ENCODE data around the gene ACO2. TPM values are rescaled to one million over a fixed set of nuclear protein-coding genes. Genes with fewer than 3 reads are reported as not detected.

Gene ACO2
- total and polyA plus RNA-seq, 10 of the 15 experiments (the other 5 are each of a cell fraction or from before 2014, with no cell fraction given): 21.4 to 214 (median 88.5) TPM

DNA sequence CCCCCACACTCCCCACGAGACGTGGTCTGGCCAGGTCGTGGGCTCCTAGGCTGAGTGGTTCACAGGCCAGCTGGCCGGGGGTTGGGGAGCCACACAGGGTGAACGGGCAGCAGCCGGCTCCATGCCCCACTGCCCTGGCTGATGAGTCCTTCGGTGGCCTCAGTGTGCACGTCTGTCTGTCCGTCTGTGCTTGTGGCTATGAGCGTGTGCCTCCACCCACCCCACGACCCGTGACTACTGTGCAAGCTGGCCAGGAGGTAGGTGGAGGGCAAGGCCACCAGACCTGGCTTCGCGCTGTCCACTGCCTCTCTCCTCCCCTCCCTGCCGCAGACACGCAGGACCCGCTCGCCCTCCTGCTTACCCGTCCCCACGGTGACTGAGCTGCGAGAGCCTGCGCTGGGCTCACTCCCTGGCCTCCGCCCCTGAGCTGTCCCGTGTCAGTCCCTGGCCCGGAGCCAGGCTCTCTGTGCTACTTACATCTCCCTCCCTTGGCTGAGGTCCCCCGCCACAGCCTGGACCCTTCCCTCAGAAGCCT is 106.0 kb downstream of the ACO2 start:
- no peak for DNase-seq (ENCODE audit: low read depth, low spot score)
- Histone ChIP-seq H3K36me3 (ENCODE audit: control insufficient read depth in 2 of 2, insufficient read depth in 2 of 2, low read length in 1 of 2) (peaks cover 0 to 4% of the 10 kb centered on the region in 2 experiments; a peak in 2 of 4 replicates), H3K27me3 (replicated peaks in 1 of 2; ENCODE audit: control insufficient read depth in 2 of 2, insufficient read depth in 2 of 2, low read length in 1 of 2) (no peaks in the 10 kb centered on the region), H3K4me3 (no peak overlapping the region), H3K9me3 (replicated peaks; ENCODE audit: control insufficient read depth, insufficient read depth, low read length) (no peaks in the 10 kb centered on the region), H3K4me2 (ENCODE audit: control insufficient read depth, insufficient read depth) (no peak overlapping the region), H3K9ac (ENCODE audit: control insufficient read depth, insufficient read depth, low read length) (no peak overlapping the region), H3K79me2 (ENCODE audit: control insufficient read depth, insufficient read depth, low read length) (no peaks in the 10 kb centered on the region), H2AFZ (ENCODE audit: control insufficient read depth, low read depth, low read length) (no peak overlapping the region), H3K27ac (ENCODE audit: control insufficient read depth, insufficient read depth) (no peak overlapping the region), H3K4me1 (ENCODE audit: control insufficient read depth, insufficient read depth, low read length) (no peaks in the 10 kb centered on the region), H4K20me1 (ENCODE audit: control insufficient read depth, insufficient read depth) (no peaks in the 10 kb centered on the region)
- no peak for FAIRE-seq
- SMC1A ChIA-PET (ENCODE audit: uncharacterized antibody, unreplicated experiment): no interaction called here
- no peak for TF ChIP-seq IRF4 (IDR thresholded peaks at IDR 0.05; ENCODE audit: low read depth, low read length)
- TF ChIP-seq, protein P1, sequence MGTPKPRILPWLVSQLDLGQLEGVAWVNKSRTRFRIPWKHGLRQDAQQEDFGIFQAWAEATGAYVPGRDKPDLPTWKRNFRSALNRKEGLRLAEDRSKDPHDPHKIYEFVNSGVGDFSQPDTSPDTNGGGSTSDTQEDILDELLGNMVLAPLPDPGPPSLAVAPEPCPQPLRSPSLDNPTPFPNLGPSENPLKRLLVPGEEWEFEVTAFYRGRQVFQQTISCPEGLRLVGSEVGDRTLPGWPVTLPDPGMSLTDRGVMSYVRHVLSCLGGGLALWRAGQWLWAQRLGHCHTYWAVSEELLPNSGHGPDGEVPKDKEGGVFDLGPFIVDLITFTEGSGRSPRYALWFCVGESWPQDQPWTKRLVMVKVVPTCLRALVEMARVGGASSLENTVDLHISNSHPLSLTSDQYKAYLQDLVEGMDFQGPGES (IDR thresholded peaks at IDR 0.05): no peak
- TF ChIP-seq NFIC (IDR thresholded peaks at IDR 0.05; ENCODE audit: low read depth, low read length): no peak
- TF ChIP-seq, protein P2, sequence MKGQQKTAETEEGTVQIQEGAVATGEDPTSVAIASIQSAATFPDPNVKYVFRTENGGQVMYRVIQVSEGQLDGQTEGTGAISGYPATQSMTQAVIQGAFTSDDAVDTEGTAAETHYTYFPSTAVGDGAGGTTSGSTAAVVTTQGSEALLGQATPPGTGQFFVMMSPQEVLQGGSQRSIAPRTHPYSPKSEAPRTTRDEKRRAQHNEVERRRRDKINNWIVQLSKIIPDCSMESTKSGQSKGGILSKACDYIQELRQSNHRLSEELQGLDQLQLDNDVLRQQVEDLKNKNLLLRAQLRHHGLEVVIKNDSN (IDR thresholded peaks at IDR 0.05; ENCODE audit: borderline replicate concordance, extremely low read length, insufficient read depth, low read depth, low read length): no peak
- no peak for TF ChIP-seq NRF1 (conservative IDR thresholded peaks at IDR 0.05; ENCODE audit: low read depth, low read length)
- ATAC-seq: no peak
- BruUV-seq (replicated peaks): no TSS peak
- POLR2A ChIA-PET: interaction anchor here (0.8 kb wide), 1 partner anchor 14 kb away, joined by 3 read pairs; the partner anchor contains the start of gene PMM1
- CTCF ChIA-PET: no interaction called here
- in situ Hi-C loops (cut with MboI): no loop called here
- 84% methylated on average over 22 of the region's 26 CpGs for WGBS (ENCODE audit: insufficient coverage, insufficient replicate concordance, low lambda C conversion rate, missing lambda C conversion rate)
- intact Hi-C loops (cut with micrococcal nuclease; ENCODE audit: unreplicated experiment): no loop called here
- RAD21 ChIA-PET (ENCODE audit: unreplicated experiment): no interaction called here

DNA sequence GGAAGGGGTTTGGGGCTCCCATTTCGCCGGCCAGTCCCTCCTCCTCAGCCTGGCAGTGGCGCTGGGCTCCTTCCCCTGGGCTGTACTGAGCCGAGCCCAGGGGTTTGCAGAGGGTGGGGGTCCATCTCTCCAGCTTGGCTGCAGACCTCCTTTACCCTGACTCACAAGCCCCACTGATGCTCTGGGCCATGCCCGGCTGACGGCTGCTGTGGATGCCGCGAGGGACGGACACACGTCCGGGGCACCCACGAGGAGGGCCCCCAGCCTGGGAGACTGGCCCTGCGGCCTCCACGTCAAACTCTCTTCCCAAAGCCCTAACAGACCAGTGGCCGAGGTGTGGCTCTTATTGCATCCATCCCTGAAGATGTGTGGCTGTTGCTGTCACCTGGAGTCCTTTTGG is 106.6 kb downstream of the ACO2 start:
- Histone ChIP-seq H3K4me1 (ENCODE audit: control insufficient read depth, insufficient read depth, low read length) (no peaks in the 10 kb centered on the region), H2AFZ (ENCODE audit: control insufficient read depth, low read depth, low read length) (no peak overlapping the region), H3K9ac (ENCODE audit: control insufficient read depth, insufficient read depth, low read length) (no peak overlapping the region), H3K9me3 (replicated peaks; ENCODE audit: control insufficient read depth, insufficient read depth, low read length) (no peaks in the 10 kb centered on the region), H3K36me3 (ENCODE audit: control insufficient read depth in 2 of 2, insufficient read depth in 2 of 2, low read length in 1 of 2) (peaks cover 0 to 4% of the 10 kb centered on the region in 2 experiments; a peak in 2 of 4 replicates), H3K4me3 (no peak overlapping the region), H4K20me1 (ENCODE audit: control insufficient read depth, insufficient read depth) (no peaks in the 10 kb centered on the region), H3K4me2 (ENCODE audit: control insufficient read depth, insufficient read depth) (no peak overlapping the region), H3K27me3 (replicated peaks in 1 of 2; ENCODE audit: control insufficient read depth in 2 of 2, insufficient read depth in 2 of 2, low read length in 1 of 2) (no peaks in the 10 kb centered on the region), H3K79me2 (ENCODE audit: control insufficient read depth, insufficient read depth, low read length) (no peaks in the 10 kb centered on the region), H3K27ac (ENCODE audit: control insufficient read depth, insufficient read depth) (no peak overlapping the region)
- ChIA-PET RAD21 (ENCODE audit: unreplicated experiment) (no interaction called here), POLR2A (no interaction called here), SMC1A (ENCODE audit: uncharacterized antibody, unreplicated experiment) (no interaction called here), CTCF (no interaction called here)
- no peak for DNase-seq (ENCODE audit: low read depth, low spot score)
- in situ Hi-C loops (cut with MboI) (no loop called here), intact Hi-C loops (cut with micrococcal nuclease; ENCODE audit: unreplicated experiment) (no loop called here)
- FAIRE-seq: no peak
- WGBS (ENCODE audit: insufficient coverage, insufficient replicate concordance, low lambda C conversion rate, missing lambda C conversion rate): 90% methylated on average over 15 of the region's 15 CpGs
- no peak for ATAC-seq
- TF ChIP-seq POLR2A (IDR thresholded peaks at IDR 0.05; ENCODE audit: low read depth, low read length): 0 out of 2 replicates have a peak, but pooled peaks have one; percentile 4
- TF ChIP-seq, protein P3, sequence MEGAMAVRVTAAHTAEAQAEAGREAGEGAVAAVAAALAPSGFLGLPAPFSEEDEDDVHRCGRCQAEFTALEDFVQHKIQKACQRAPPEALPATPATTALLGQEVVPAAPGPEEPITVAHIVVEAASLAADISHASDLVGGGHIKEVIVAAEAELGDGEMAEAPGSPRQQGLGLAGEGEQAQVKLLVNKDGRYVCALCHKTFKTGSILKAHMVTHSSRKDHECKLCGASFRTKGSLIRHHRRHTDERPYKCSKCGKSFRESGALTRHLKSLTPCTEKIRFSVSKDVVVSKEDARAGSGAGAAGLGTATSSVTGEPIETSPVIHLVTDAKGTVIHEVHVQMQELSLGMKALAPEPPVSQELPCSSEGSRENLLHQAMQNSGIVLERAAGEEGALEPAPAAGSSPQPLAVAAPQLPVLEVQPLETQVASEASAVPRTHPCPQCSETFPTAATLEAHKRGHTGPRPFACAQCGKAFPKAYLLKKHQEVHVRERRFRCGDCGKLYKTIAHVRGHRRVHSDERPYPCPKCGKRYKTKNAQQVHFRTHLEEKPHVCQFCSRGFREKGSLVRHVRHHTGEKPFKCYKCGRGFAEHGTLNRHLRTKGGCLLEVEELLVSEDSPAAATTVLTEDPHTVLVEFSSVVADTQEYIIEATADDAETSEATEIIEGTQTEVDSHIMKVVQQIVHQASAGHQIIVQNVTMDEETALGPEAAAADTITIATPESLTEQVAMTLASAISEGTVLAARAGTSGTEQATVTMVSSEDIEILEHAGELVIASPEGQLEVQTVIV (IDR thresholded peaks at IDR 0.05; ENCODE audit: borderline replicate concordance, partially characterized antibody): no peak
- no TSS peak for BruUV-seq (replicated peaks)

Measured in GM12878 (cell line).